Superior temporal gyrus (tissue), 1 donor: Measurements from ENCODE around the gene GSK3A.
"Not testable (repeated sequence)": the region's sequence is repeated elsewhere in the genome, so short reads cannot be mapped to it uniquely, and the experiment has no call there.

ENCODE experiments used
- DNase-seq: peaks from one replicate; pipeline ENCODE4 v3.0.0-alpha.2; 2016; ENCODE audit errors: extremely low spot score

GSK3A gene

DNA sequence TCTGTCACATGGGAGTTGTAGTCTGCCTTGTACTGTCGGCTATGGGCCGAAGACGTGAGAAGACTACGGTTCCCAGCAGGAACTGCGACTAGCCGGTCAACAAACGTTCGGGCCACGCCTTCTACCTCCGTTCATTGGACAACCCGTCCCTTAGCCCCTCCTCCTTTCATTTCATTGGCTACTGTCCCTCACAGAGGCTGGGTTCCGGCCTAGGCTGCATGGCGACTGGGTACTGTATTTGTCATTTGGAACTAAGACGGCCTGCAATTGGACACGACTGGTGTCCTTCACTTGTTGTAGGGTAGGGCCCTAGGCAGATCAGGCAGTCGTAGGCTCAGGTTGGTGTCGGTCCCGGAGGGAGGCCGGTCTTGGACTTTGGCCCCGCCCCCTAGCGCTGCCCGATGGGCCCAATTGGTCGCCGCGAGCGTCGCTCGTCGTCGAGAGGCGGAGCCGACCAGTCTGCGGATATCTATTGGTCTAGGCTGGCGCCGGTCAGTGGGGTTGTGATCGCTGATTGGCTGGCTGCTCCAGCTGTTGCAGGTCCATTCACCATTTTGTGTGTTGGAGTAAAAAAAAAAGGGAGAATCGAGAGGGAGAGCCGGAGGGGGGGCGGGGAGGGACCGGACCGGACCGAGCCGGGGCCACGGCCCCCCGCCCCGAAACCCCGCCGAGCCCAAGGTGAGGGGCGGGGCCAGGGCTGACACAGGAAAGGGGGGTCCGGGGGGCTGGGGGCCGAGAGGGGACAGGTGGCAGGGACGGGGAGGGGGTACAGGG lies 26.5 kb upstream of the GSK3A start, which contains the start of gene CIC:
Gene CIC, plus strand, starts transcription at position 549 of the 774 bp plus-strand sequence. CDS start 2,532 bp downstream, outside the sequence.
- peak; percentile 100 for DNase-seq

DNA sequence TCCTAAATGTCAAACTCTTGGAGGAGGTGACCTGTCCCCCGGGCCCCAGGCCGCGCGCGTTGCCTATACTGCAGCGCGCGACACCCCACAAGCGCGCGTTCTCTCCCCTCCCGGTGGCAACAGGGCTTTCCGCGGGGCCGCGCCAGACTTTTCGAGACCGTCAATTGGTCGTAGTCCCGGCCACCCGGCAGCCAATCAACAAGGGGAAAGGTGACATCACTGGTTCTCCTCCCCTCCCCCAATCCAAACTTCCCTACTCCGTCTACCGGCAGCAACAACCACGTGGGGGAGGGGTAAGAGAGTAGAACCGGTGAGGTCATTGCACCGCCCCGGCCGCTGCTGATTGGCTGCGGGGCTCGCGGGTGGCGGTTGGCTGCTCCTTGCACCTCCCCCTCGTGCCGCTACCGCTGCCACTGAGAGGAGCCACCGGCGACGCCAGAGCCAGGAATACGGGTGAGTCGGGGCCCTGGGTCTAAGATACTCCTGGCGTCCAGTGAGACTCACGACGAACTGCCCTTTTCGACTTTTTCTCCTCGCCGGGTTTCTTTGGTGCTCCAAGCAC lies 25.8 kb upstream of the GSK3A start:
- DNase-seq = peak; percentile 100

DNA sequence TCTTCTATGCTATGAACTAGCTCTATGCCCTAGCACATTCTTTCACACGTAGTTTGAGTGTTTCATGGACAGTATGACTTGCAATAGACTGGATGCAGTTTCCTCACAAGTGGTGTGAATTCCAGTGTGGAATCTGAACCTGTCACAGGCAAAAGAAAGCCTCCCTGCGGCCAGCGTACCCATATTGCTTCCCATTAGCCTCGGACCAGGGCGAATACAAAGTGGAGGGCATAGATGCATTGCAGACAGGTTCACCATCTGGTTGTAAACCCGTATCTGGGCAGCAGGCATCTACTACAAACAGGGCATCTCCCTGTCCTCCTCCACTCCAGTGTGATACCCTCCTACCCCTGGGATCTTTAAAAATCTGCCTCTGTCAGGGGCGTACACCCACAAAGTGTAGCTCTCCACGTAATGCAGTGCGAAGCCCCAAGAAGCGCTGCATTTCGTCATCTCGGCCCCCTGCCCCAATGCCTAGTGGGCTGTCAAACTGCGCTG lies 25.3 kb upstream of the GSK3A start:
- no peak for DNase-seq

DNA sequence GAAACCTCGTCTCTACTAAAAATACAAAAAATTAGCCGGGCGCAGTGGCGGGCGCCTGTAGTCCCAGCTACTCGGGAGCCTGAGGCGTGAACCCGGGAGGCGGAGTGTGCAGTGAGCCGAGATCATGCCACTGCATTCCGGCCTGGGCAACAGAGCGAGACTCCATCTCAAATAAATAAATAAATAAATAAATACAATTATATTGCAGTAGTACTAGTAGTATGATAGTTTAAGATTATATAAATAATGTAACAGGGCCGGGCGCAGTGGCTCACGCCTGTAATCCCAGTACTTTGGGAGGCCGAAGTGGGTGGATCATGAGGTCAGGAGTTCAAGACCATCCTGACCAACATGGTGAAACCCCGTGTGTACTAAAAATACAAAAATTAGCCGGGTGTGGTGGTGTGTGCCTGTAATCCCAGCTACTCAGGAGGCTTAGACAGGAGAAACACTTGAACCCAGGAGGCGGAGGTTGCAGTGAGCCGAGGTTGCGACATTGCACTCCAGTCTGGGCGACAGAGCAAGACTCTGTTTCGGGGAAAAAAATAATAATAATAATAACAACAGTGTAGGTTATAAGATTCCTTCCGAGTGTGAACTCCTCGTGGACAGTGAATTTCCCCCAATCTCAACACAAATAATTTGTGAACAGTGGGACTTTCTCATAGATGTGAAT lies 24.7 kb upstream of the GSK3A start:
- DNase-seq = not testable (repeated sequence)

DNA sequence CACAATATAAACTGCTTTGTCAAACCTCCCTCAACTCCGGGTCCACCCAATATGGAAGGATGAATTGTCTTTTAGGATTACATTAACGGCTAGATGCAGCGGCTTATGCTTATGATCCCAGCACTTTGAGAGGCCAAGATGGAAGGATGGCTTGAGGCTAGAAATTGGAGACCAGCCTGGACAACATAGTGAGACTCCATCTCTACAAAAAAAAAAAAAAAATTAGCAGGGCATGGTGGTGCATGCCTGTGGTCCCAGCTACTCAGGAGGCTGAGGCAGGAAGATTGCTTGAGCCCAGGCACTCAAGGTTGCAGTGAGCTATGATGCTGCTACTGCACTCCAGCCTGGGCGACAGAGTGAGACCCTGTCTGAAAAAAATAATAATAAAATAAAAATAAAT lies 23.7 kb upstream of the GSK3A start:
- peak; percentile 3 for DNase-seq

DNA sequence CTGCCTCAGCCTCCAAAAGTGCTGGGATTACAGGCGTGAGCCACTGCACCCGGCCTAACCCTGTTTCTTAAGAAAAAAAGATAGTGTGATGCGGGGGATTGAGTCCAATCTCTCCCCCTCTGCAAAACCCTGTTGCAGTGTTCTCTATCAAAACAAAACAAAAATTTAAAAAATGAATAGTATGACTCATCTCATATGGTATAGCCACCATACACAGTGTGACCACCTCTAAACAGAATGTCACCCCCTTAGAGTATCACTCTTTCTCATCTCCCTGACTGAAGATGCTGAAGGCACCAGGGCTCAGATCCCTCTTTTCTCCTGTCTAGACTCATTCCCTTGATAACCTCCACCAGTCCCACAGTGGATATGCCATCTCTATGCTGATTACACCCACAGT lies 19.4 kb upstream of the GSK3A start:
- DNase-seq = no peak

DNA sequence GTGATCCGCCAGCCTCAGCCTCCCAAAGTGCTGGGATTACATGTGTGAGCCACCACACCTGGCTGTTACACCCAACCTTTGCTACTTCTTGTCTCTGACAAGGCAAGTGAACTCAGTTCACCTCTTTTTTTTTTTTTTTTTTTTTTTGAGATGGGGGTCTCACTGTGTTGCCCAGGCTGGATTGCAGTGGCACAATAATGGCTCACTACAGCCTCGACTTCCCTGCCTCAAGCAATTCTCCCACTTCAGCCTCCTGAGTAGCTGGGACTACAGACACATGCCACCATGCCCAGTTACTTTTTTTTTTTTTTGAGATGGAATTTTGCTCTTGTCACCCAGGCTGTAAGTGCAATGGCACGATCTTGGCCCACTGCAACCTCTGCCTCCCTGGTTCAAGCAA lies 15.4 kb upstream of the GSK3A start:
- DNase-seq = not testable (repeated sequence)

DNA sequence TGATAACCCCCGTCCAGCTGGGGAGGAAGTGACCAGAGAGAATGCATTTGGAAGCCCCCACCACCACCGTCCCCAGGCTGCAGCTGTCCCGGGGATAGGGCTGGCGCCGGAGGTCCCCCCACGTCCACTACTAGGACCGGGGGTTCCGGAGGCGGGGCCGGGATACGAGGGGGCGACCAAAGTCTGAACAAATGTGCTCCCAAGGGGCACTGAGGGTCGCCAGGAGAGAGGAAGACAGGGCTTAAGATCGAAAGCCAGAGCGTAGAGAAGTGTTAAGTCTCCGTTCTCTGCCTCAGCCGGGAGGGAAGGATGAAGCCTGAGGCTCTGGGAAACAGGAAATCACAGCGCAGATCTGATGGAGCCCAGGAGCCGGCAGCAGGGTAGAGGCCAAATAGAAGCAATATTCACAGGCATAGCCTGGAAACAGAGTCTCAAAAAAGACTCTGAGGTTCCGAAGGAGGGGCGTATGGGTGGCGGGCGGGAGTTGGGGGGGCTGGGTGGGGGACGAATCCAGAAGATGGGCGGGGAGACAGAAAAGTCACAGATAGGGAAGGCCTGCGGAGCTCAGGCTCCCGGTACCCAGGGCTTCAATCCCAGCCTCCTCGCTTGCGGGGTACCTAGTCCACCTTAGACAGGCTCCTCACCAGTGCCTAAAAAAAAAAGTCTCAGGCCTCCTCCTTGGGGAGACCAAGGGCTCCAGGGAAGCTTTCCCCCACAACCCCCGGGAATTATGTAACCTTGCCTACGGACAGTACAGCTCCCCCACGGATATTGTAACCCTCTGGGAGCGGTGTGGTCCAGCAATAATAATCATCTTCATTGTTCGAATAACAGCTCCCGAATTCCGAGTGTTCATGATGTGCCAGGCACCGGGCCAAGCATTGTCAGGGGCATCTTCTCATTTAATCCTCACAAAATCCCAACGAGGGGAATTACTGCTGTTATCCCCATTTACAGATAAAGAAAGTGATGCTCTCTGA lies 13.7 kb upstream of the GSK3A start:
- DNase-seq = peak; percentile 80

DNA sequence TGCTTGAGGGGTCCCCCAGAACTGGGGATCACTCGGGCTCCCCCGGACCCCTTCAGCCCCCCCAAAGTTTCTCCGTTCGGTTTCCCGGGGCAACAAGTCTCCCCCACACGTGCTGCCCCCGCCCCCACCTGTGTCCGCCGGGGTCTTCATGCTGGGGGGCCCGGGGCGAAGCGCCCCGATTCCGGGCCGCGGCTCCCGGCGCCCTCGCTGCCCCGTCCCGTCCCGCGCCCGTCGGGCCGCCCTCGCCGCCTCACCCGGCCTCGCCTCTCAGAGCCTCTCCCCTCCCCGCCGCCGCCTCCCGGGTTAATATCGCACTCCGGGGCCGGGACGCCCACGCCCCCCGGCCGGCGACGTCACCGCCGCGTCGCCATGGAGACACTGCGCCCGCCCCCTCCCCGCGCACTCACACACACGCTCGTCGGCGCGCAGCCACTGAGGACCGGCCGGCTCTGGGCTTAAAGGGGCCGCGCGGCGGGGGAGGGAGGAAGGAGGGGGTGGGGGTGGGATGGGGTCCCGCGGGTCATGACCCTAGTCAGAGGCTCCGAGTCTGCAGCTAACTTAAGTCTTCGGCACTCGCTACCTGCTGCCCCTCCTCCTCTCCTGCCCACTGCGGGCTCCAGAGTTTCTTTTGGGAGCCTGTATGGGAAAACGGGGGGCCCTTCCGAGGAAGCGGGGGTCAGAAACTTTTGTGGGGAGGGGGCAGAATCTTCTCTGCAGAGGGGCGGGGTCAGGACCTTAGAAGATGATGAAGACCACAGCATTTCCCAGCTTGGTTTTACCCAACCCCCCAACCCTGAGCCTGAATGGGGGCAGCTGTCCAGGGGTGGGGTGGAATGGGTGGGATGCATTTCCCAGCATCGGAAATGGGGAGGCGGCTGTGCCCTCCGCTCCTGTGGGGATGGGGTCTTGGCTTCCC lies 12.7 kb upstream of the GSK3A start, which contains the start of gene ERF:
Gene ERF, minus strand, starts transcription at position 279 of the 916 bp plus-strand sequence. Its CDS starts 129 bp downstream, at position 150.
- DNase-seq = peak; percentile 90

DNA sequence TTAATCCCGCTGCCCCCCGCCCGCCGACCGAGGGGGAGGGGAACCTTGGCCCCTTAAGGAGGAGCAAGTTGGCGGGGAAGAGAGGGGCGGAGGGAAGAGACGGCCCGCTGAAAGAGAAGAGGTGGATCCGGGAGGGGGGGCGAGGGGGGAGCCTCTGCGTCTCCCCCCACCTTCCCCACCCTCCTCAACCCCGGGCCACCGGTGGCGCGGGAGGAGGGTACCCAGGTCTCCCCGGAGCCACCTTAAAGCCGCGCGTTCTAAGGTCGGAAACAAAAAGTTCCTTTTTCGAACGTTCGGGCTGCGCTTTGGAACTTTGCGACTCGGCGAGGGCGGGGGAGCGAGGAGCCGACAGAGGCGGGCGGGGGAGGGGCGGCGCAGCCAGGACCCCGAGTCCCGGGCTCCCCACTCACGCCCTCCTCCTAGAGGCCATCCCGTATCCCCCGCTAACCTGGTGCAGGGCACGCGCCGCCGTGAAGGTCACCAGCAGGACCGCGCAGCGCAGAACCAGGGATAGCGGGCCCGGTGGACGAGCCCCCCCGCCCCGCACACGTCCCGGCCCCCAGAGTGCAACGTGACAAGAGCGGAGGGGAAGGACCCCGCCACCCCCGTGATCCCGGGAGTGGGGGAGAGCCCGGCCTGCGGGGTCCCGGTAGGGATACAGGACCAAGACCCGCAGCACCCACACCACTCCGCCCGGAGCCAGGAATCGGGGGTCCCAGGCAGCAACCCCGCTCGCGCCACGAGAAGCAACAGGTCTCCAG lies 11.9 kb upstream of the GSK3A start:
- DNase-seq = peak; percentile 87

DNA sequence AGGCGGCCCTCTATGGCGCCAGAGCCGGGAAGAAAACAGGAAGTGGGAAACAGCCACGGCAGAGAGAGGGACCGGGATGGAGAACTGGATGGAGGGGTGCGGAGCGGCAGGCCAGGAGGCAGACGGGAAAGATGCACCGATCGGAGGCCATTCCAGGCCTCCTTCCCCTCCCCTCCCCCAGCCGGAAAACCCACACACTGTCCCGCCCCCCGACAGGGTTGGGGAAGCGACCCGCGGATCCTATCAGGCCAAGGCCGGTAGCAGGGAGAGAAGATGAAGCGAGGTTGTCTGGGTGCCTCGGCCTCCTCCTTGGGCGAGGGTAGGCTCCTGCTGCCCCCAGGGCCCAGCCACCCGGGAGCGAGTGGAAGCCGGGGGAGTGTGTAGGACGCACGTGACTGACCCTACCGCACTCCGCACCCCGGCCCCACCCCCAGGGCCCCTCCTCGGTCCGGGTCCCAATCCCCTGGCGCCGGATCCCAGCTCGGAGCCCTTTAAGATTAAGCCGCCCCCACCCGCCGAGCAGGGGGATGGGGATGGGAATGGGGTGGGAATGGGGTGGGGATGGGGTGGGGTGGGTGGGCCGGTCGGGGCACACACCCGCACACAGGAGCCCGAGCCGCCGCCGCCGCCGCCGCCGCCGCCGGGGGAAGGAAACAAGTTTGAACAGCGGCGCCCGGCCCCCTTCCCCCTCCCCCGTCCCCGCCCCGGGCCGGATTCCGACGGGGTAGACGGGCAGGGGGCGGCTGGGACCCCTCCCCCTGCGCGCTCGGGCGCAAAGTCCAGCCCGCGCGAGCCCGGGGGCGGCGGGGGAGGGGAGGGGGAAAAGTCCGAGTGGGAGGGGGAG lies 11.1 kb upstream of the GSK3A start:
- DNase-seq = no peak

DNA sequence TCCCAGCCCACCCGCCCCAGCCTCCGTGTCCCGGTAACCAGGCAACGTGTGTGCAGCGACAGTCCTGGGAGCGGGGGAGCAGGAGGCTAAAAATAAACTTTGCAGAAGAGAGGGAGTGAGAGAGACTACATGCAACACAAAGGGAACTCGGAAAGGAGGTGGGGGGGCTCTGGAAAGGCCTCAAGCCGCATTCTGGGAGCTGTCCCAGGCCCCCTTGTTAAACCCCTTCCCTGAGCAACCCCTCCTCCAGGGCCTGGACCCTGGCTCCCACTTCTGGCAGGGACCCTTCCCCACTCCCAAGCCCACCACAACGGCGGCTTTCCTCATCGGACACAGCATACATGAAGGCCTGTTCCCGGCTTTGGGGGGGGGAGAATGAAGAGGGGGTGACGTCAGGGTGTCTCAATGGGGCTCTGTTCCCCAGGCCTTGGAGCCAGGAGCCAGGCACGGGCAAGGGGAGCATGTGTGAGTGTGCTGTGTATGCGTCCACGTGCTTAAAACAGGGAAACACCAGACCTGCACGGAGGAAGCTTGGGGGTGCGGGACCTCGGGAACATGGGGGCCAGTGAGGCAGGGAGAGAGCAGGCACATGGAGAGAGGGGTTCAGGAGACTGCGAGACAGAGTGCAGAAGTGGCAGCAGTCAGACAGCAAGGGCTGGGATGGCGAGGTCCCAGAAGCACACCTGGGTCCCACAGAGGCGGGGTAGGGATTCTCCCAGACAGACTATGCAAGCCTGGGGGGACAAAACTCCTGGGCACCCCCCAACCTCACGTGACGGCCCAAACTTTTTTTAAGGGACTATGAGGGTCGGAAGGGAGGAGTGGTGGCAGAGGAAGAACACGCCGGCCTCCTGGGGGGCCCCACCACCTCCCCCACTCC lies 10.2 kb upstream of the GSK3A start:
- peak; percentile 89 for DNase-seq

DNA sequence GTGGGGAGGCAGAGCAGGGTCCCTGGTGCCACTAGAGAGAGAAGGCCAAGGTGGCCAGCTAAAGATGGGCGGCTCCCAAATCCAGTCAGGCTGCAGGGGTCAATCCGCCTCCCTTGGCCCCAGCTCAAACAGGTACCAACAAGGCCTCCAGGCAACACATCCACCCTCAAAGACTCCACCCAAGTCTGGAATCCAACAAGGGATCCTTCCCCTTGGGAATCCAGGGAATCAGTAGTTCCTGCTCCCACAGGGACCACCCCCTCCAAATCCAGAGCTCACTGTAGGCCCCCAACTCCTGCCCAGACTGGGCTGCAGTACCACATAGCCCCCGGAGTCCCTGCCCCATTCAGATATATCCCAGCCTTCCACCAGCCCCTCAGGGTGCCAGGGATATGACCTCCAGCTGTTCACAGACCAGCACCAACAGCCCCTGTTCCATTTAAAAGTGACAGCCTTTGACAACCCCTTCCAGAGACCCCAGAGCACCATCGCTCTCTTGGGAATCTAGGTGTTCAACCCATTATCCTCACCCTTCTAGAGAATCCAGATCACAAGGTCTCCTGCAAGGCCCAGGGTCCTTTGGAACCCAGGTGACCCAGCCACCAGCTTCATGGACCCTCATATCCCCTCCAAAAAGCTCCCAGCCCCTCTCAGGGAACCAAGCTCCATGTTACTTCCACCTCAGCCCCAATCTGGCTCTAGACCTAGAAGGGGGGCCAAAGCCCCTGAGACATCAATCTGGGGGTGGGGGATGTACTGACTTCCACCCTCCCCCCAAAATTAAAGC lies 9.4 kb upstream of the GSK3A start:
- no peak for DNase-seq

DNA sequence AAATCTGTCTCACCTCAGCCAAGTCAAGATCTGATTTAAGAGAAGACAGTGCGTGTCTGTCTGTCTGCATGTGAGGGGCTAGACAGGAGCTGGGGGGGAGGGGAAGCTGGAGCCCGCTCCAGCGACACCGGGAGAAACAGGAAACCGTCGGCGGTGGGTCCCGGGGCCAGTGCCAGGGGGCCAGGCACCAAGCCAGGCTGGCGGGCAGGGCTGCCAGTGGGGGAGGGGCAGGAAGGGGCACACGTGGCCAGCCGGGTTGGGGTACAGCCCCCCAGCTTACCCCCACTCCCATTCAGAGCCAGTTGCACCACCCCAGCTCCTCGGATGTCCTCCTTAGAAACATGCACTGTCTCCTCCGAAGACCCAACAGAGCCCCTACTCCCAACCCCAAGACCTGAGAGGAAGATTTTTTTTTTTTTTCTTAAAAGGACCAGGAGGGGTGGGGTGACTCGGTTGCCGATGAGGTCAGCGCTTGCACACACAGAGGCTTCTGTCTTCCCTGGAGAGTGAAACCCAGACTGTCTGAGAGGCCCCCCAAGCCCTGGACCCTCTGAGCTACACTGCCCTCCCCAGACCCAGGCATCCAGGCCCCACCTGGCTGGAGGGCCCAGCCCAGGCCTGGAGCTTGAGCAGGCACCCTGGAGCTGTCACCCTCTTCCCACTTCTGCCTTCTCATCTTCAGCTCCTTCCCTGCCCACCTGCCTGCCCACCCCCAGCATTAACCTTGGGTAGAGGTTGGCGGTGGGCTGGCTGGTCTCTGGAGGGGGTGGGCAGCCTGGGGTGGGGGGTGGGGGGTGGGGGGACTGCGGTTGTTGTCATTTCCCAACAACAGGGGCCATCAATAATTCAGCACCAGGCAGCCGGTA lies 8.5 kb upstream of the GSK3A start:
- peak; percentile 32 for DNase-seq

DNA sequence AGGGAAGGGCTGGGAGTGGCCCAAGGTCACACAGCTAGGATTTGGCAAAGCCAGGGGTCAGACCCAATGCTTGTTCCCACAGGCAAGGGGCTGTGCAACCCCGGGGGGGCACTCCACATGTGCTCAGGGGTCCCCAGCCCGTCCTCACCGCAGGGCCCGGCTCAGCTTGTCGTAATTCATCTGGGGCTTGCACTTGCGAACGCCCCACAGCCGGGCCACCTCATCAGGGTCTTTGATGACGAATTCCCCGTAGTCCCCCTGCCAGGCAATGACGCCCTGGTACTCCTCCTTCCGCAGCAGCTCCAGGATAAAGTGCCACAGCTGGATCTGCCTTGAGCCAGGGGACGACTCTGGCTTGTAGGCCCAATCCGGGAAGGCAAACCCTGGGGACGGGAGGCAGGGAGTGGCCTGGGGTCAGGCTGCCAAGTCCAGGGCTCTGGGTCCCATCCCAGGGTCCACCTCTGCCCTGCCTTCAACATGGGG lies 7.8 kb upstream of the GSK3A start:
- no peak for DNase-seq

DNA sequence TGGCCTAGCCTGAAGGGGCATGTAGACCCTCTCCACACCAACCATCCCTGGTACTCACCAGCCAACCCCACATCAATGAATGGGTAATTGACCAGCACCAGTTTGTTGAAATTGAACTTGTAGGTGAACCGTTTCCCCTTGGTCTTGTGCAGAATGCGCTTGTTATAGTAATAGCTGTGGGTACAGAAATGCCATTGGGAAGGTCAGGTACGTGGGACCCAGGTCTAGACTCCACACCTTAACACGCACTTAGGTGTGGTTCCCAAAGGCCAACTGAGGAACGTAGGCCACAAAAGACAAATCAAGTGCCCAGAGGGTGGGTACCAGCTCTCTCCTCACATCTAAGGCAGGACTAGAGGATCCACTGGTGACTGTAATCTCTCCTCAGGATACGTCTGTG lies 7.4 kb upstream of the GSK3A start:
- peak; percentile 16 for DNase-seq
